GM18951 (cell line): ENCODE measurements around the gene EMILIN1.
A peak's percentile ranks its signal among the peaks of the same experiment; 100 is the strongest.

Experiments
- POLR2A ChIP-seq: IDR thresholded peaks from 4 replicates; pipeline ENCODE4 v1.6.1; 2011; ENCODE audit warnings: mild to moderate bottlenecking; ENCODE audit not compliant: insufficient read length, insufficient read depth; ENCODE audit errors: extremely low read depth
- in situ Hi-C: fragments of 300-500 bp; cut with MboI; formaldehyde crosslinking; loops from one replicate; pipeline ENCODE4 v1.12.0; 2022; ENCODE audit warnings: low sequenced_read_pairs, mixed read lengths, inconsistent platforms; ENCODE audit not compliant: unreplicated experiment

Gene EMILIN1

DNA sequence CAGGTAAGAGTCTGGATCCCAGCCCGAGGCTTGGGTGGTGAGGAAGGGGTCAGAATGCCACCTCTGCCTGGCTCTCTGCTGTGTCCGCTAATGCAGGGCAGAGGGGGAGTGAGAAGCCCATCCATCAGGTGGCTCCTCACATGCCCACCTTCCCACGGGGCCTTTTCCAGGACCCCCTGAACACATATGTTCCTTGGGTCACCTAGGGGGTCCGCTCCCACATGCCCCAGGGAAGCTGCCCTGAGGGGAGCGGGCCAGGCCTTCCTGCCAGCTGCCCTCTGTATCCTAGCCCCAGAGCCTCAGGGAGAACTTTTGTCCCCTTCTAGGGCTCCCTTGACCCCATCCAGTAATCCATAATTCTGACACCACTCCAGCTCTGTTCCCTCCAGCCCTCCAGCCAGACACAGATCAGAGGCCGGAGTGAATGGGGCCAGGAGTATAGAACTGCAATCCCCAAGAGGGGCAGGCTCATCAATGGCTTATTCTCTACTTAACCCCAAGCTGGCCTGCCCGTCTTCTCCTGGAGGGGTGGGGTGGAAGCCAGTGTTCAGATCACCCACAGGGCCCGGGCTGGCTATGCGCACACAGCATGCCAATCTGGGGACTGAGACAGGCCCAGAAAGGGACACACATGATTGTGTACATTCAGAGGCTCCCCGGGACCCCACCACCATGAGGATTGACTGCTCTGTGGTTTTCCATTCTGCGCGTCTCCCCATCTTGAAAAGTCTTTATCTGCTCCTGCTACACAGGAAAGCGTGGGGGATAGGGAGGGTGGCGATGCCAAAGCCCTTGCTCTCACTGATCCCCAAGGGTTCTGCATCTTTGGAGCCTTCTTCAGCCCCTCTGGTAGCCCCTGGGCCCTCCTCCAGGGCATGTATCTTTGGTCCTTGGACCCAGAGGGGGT, 1.1 kb downstream of the EMILIN1 start:
- TF ChIP-seq POLR2A = no peak
- in situ Hi-C loops = no loop called here

GRCh38 chr2:27080140-27080469, 1.7 kb downstream of the EMILIN1 start:
- in situ Hi-C loops = no loop called here
- TF ChIP-seq POLR2A = no peak

DNA sequence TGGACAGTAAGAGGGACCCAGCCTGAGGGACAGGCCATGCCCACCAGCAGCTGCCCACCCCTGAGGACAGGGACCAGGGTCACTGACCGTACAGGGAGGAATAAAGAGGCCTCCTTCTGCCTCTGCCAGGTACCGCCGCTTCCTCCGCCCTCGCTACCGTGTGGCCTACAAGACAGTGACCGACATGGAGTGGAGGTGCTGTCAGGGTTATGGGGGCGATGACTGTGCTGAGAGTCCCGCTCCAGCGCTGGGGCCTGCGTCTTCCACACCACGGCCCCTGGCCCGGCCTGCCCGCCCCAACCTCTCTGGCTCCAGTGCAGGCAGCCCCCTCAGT, 2.2 kb downstream of the EMILIN1 start:
- TF ChIP-seq POLR2A = no peak
- in situ Hi-C loops = no loop called here

GRCh38 chr2:27081984-27082772, 3.8 kb downstream of the EMILIN1 start:
- no peak for TF ChIP-seq POLR2A
- in situ Hi-C loops = no loop called here

DNA sequence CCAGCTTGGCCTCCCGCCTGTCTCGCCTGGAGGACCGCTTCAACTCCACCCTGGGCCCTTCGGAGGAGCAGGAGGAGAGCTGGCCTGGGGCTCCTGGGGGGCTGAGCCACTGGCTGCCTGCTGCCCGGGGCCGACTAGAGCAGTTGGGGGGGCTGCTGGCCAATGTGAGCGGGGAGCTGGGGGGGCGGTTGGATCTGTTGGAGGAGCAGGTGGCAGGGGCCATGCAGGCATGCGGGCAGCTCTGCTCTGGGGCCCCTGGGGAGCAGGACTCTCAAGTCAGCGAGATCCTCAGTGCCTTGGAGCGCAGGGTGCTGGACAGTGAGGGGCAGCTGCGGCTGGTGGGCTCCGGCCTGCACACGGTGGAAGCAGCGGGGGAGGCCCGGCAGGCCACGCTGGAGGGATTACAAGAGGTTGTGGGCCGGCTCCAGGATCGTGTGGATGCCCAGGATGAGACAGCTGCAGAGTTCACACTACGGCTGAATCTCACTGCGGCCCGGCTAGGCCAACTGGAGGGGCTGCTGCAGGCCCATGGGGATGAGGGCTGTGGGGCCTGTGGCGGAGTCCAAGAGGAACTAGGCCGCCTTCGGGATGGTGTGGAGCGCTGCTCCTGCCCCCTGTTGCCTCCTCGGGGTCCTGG, 4.5 kb downstream of the EMILIN1 start:
- TF ChIP-seq POLR2A = no peak
- in situ Hi-C loops = no loop called here

DNA sequence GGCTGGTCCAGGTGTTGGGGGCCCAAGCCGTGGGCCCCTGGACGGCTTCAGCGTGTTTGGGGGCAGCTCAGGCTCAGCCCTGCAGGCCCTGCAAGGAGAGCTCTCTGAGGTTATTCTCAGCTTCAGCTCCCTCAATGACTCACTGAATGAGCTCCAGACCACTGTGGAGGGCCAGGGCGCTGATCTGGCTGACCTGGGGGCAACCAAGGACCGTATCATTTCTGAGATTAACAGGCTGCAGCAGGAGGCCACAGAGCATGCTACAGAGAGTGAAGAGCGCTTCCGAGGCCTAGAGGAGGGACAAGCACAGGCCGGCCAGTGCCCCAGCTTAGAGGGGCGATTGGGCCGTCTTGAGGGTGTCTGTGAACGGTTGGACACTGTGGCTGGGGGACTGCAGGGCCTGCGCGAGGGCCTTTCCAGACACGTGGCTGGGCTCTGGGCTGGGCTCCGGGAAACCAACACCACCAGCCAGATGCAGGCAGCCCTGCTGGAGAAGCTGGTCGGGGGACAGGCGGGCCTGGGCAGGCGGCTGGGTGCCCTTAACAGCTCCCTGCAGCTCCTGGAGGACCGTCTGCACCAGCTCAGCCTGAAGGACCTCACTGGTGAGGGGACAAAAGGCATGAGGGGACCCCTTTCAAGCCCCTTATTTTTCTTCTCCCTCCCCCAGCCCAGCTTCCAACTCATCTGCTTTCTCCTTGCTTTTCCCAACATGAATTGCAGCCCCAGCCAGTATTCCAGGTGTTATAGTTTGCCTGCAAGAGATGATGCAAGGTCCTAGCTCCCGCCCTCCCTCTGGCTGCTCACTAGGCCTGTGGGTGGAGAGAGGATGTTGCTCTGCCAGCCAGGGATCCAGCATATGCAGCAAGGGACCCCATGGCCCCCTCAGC, 5.2 kb downstream of the EMILIN1 start:
- in situ Hi-C loops = no loop called here
- no peak for TF ChIP-seq POLR2A

GRCh38 chr2:27084297-27085061, 6.1 kb downstream of the EMILIN1 start:
- in situ Hi-C loops = no loop called here
- no peak for TF ChIP-seq POLR2A

DNA sequence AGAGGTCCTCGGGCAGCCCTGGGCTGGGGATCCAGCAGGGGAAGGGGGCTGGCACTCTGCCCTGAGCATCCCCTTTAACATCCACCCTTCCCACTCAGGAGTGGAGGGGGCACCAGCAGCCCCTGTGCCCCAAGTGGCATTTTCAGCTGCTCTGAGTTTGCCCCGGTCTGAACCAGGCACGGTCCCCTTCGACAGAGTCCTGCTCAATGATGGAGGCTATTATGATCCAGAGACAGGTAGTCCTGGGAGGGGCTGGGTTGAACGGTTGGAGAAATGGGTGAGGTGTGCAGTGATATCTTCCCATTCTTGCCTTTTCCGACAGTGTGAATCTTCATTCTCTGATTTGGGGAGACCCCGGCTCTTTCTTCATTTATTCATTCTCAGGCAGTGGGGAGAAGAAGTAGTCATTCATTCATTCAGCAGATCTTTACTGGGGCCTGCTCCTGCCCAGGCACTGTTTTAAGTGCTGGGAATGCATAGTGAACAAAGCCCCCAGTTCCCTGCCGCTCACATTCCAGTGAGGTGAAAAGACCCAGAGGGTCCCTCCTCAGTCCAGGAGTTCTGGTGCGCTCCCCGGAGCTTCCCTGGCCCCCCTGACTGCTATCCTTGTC, 6.8 kb downstream of the EMILIN1 start:
- no peak for TF ChIP-seq POLR2A
- in situ Hi-C loops = no loop called here

DNA sequence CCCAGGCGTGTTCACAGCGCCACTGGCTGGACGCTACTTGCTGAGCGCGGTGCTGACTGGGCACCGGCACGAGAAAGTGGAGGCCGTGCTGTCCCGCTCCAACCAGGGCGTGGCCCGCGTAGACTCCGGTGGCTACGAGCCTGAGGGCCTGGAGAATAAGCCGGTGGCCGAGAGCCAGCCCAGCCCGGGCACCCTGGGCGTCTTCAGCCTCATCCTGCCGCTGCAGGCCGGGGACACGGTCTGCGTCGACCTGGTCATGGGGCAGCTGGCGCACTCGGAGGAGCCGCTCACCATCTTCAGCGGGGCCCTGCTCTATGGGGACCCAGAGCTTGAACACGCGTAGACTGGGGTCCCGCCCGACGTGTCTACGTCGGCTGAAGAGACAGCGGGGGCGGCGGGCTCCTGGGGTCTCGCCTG, 7.3 kb downstream of the EMILIN1 start:
- in situ Hi-C loops = no loop called here

GRCh38 chr2:27086090-27086723, 7.8 kb downstream of the EMILIN1 start:
- TF ChIP-seq POLR2A = peak; percentile 73
- in situ Hi-C loops = no loop called here

More for the DNA sequence above, 7.3 kb downstream of the EMILIN1 start:
- no peak for TF ChIP-seq POLR2A
